H9 (cell line): ENCODE data around the gene HMGN2. TPM values are rescaled to one million over a fixed set of nuclear protein-coding genes. Genes with fewer than 3 reads are reported as not detected.

Experiments used
- DNase-seq: peaks from one replicate; pipeline ENCODE4 v3.0.0-alpha.2; 2017
- H2AFZ ChIP-seq: one replicate; pipeline ENCODE4 v1.6.1; 2013; ENCODE audit warnings: mild to moderate bottlenecking, low read length, control low read depth, moderate library complexity
- H2AK5ac ChIP-seq: 2 replicates; pipeline ENCODE4 v1.6.1; 2013; ENCODE audit warnings: low read length, control low read depth, mixed read lengths; ENCODE audit not compliant: insufficient read length
- H2BK120ac ChIP-seq: one replicate; pipeline ENCODE4 v1.6.1; 2013; ENCODE audit warnings: low read depth, mild to moderate bottlenecking, low read length, control low read depth, inconsistent platforms; ENCODE audit not compliant: poor library complexity, severe bottlenecking
- H2BK12ac ChIP-seq: 2 replicates; pipeline ENCODE4 v1.6.1; 2013; ENCODE audit warnings: low read length, control low read depth, mixed read lengths, low read depth; ENCODE audit not compliant: insufficient read length
- H2BK15ac ChIP-seq: 2 replicates; pipeline ENCODE4 v1.6.1; 2013; ENCODE audit warnings: low read depth, low read length, control low read depth
- H2BK20ac ChIP-seq: one replicate; pipeline ENCODE4 v1.6.1; 2013; ENCODE audit warnings: low read depth, mild to moderate bottlenecking, low read length, control low read depth, inconsistent platforms; ENCODE audit not compliant: poor library complexity, severe bottlenecking
- H2BK5ac ChIP-seq: 2 replicates; pipeline ENCODE4 v1.6.1; 2013; ENCODE audit warnings: low read length, control low read depth, mixed read lengths; ENCODE audit not compliant: insufficient read length
- H3K14ac ChIP-seq: 2 replicates; pipeline ENCODE4 v1.6.1; 2013; ENCODE audit warnings: low read length, control low read depth; ENCODE audit not compliant: insufficient read depth
- H3K18ac ChIP-seq: 2 replicates; pipeline ENCODE4 v1.6.1; 2013; ENCODE audit warnings: low read depth, mild to moderate bottlenecking, mixed read lengths, low read length, control low read depth; ENCODE audit not compliant: insufficient read length
- H3K23ac ChIP-seq: 2 replicates; pipeline ENCODE4 v1.6.1; 2013; ENCODE audit warnings: low read length, control low read depth, mixed read lengths, low read depth; ENCODE audit not compliant: insufficient read length
- H3K23me2 ChIP-seq: 2 replicates; pipeline ENCODE4 v1.6.1; 2013; ENCODE audit warnings: low read depth, mild to moderate bottlenecking, mixed read lengths, low read length, control low read depth; ENCODE audit not compliant: insufficient read length, poor library complexity, severe bottlenecking
- H3K27ac ChIP-seq: 2 replicates; pipeline ENCODE4 v1.5.1; 2013; ENCODE audit warnings: low read length, control low read depth, mixed read lengths, low read depth; ENCODE audit not compliant: insufficient read length
- H3K27me3 ChIP-seq: 2 replicates; pipeline ENCODE4 v1.6.1; 2013; ENCODE audit warnings: low read length, control low read depth, inconsistent platforms; ENCODE audit not compliant: insufficient read depth
- H3K4ac ChIP-seq: 2 replicates; pipeline ENCODE4 v1.6.1; 2013; ENCODE audit warnings: low read depth, mild to moderate bottlenecking, control low read depth, inconsistent platforms, low read length, moderate library complexity
- H3K4me1 ChIP-seq: 2 replicates; pipeline ENCODE4 v1.6.1; 2013; ENCODE audit warnings: low read length, control low read depth, inconsistent platforms; ENCODE audit not compliant: insufficient read depth
- H3K4me2 ChIP-seq: 2 replicates; pipeline ENCODE4 v1.6.1; 2013; ENCODE audit warnings: low read length, control low read depth, mixed read lengths; ENCODE audit not compliant: insufficient read length, insufficient read depth
- H3K56ac ChIP-seq: 2 replicates; pipeline ENCODE4 v1.6.1; 2013; ENCODE audit warnings: low read depth, mild to moderate bottlenecking, mixed read lengths, low read length, control low read depth; ENCODE audit not compliant: insufficient read length
- H3K79me1 ChIP-seq: 2 replicates; pipeline ENCODE4 v1.6.1; 2013; ENCODE audit warnings: low read depth, mild to moderate bottlenecking, moderate library complexity, low read length, control low read depth, inconsistent platforms; ENCODE audit not compliant: insufficient read depth, poor library complexity, severe bottlenecking
- H3K79me2 ChIP-seq: 2 replicates; pipeline ENCODE4 v1.6.1; 2013; ENCODE audit warnings: low read length, control low read depth, inconsistent platforms; ENCODE audit not compliant: insufficient read depth
- H3K9ac ChIP-seq: 2 replicates; pipeline ENCODE4 v1.6.1; 2013; ENCODE audit warnings: low read length, control low read depth, mixed read lengths; ENCODE audit not compliant: insufficient read length; ENCODE audit errors: extremely low read depth
- H3K9me3 ChIP-seq: one replicate; pipeline ENCODE4 v1.6.1; 2013; ENCODE audit warnings: low read depth, low read length, inconsistent platforms; ENCODE audit not compliant: control insufficient read depth
- H3T11ph ChIP-seq: one replicate; pipeline ENCODE4 v1.6.1; 2013; ENCODE audit warnings: mild to moderate bottlenecking, low read length, control low read depth, inconsistent platforms
- H4K20me1 ChIP-seq: one replicate; pipeline ENCODE4 v1.6.1; 2013; ENCODE audit not compliant: control insufficient read depth, insufficient read length, insufficient read depth
- H4K5ac ChIP-seq: 2 replicates; pipeline ENCODE4 v1.6.1; 2013; ENCODE audit warnings: low read depth, mild to moderate bottlenecking, mixed read lengths, low read length, control low read depth; ENCODE audit not compliant: insufficient read length
- H4K8ac ChIP-seq: replicated peaks from 2 replicates; pipeline ENCODE4 v1.6.1; 2013; ENCODE audit warnings: low read length, control low read depth, mixed read lengths, low read depth; ENCODE audit not compliant: insufficient read length
- H4K91ac ChIP-seq: 2 replicates; pipeline ENCODE4 v1.6.1; 2013; ENCODE audit warnings: low read depth, mild to moderate bottlenecking, moderate library complexity, mixed read lengths, low read length, control low read depth; ENCODE audit not compliant: insufficient read length
- H3K27ac Mint-ChIP-seq, 3 experiments: 2 replicates in 2 of 3; 3 replicates in 1 of 3; pipeline ENCODE4 v1.8.0; 2020 to 2021; ENCODE audit warnings: mixed read lengths in 3 of 3, mild to moderate bottlenecking in 1 of 3, moderate library complexity in 1 of 3
- H3K27me3 Mint-ChIP-seq: 2 replicates; pipeline ENCODE4 v1.8.0; 2021; ENCODE audit warnings: low read depth, mild to moderate bottlenecking, moderate library complexity, mixed read lengths
- H3K36me3 Mint-ChIP-seq, 3 experiments: 2 replicates in 2 of 3; 3 replicates in 1 of 3; pipeline ENCODE4 v1.8.0; 2020 to 2021; ENCODE audit warnings: low read depth in 3 of 3, mixed read lengths in 3 of 3; ENCODE audit not compliant: insufficient read depth in 1 of 3
- H3K4me1 Mint-ChIP-seq, 2 experiments: 2 replicates each; pipeline ENCODE4 v1.8.0; 2020; ENCODE audit warnings: mixed read lengths in 2 of 2
- H3K4me3 Mint-ChIP-seq, 2 experiments: 2 replicates in 1 of 2; 3 replicates in 1 of 2; pipeline ENCODE4 v1.8.0; 2020 to 2021; ENCODE audit warnings: mild to moderate bottlenecking in 2 of 2, mixed read lengths in 2 of 2, moderate library complexity in 1 of 2
- H3K9me3 Mint-ChIP-seq, 2 experiments: 2 replicates in 1 of 2; 3 replicates in 1 of 2; pipeline ENCODE4 v1.8.0; 2020; ENCODE audit warnings: mild to moderate bottlenecking in 2 of 2, mixed read lengths in 2 of 2, moderate library complexity in 1 of 2
- CTCF ChIP-seq: fragments of 200-600 bp; sonication (generic); conservative IDR thresholded peaks from 3 replicates; pipeline ENCODE4 v1.8.0; 2021; ENCODE audit warnings: antibody characterized with exemption, mild to moderate bottlenecking
- WGBS: extraction: QIAGEN DNeasy Blood & Tissue Kit; methylation state at CpG from one replicate; pipeline ENCODE4 v1.1.7; 2013; ENCODE audit warnings: missing lambda C conversion rate, low lambda C conversion rate, mixed read lengths; ENCODE audit not compliant: insufficient read length; ENCODE audit errors: extremely low coverage; 5-methylcytosine and 5-hydroxymethylcytosine counted together
- total RNA-seq: library from RNA; stranded (reverse); gene quantifications from 2 replicates; pipeline ENCODE4 v1.2.1, GENCODE V29; 2021

The HMGN2 gene
- total RNA-seq, 1 experiment from 2014 or later, result 622 TPM

GRCh38 chr1:26429721-26430120 is 42.5 kb upstream of the HMGN2 start:
- H3K36me3 Mint-ChIP-seq, result peaks cover 30 to 64% (median 55%) of the 10 kb centered on the region in 3 experiments; a peak in 6 of 7 replicates

More at GRCh38 chr1:26429721-26430120, 42.5 kb upstream of the HMGN2 start:
- peaks cover 8% of the 10 kb centered on the region for H3K79me1 ChIP-seq
- H3K27me3 Mint-ChIP-seq, result no peaks in the 10 kb centered on the region; the same call in 1 of the 2 replicates
- H3K79me2 ChIP-seq, result no peaks in the 10 kb centered on the region
- no peak overlapping the region for H3K23ac ChIP-seq
- peak overlapping the region; percentile 94 to 100 (median 95); a peak in 6 of 7 replicates for H3K27ac Mint-ChIP-seq
- no peaks in the 10 kb centered on the region for H4K20me1 ChIP-seq
- no peak overlapping the region for H3K56ac ChIP-seq
- no peaks in the 10 kb centered on the region for H3K9me3 ChIP-seq
- no peak overlapping the region for H2AK5ac ChIP-seq
- no peak overlapping the region for H3K4me2 ChIP-seq
- peak overlapping the region; percentile 38 to 68 for H3K4me3 Mint-ChIP-seq
- no peak overlapping the region for H3K14ac ChIP-seq
- H3K4ac ChIP-seq, result no peak overlapping the region
- no peaks in the 10 kb centered on the region for H3K4me1 ChIP-seq
- H4K5ac ChIP-seq, result no peak overlapping the region
- peaks cover 53 to 78% of the 10 kb centered on the region in 2 experiments for H3K4me1 Mint-ChIP-seq
- no peak overlapping the region for H2BK120ac ChIP-seq
- H2BK5ac ChIP-seq, result no peak overlapping the region
- H3K27me3 ChIP-seq, result no peaks in the 10 kb centered on the region
- H2BK20ac ChIP-seq, result no peak overlapping the region
- no peak overlapping the region for H3K27ac ChIP-seq
- DNase-seq, result peak; percentile 47
- no peak overlapping the region for H3K18ac ChIP-seq
- peaks cover 8% of the 10 kb centered on the region for H3K23me2 ChIP-seq
- H3K9ac ChIP-seq, result no peak overlapping the region
- H3K9me3 Mint-ChIP-seq, result no peaks in the 10 kb centered on the region
- H4K8ac ChIP-seq, result no peak overlapping the region
- no peak overlapping the region for H4K91ac ChIP-seq
- no peak overlapping the region for H3T11ph ChIP-seq
- no peak overlapping the region for H2AFZ ChIP-seq
- H2BK15ac ChIP-seq, result no peak overlapping the region
- H2BK12ac ChIP-seq, result no peak overlapping the region
- TF ChIP-seq CTCF, result no peak
- no CpG with 5 or more reads among the region's 2 CpGs for WGBS
